GM23248 (cell line): ENCODE results near the gene ST6GALNAC3. TPM values are rescaled to one million over a fixed set of nuclear protein-coding genes. Genes with fewer than 3 reads are reported as not detected.

Experiments used
- DNase-seq: peaks from one replicate; pipeline ENCODE4 v3.0.0-alpha.2; 2015
- H2AFZ ChIP-seq: fragments of 200-600 bp; sonication (generic); 2 replicates; pipeline ENCODE4 v1.6.1; 2016; ENCODE audit warnings: antibody characterized with exemption
- H3F3A ChIP-seq: fragments of 200-600 bp; sonication (generic); 2 replicates; pipeline ENCODE4 v1.6.1; 2016; ENCODE audit warnings: mild to moderate bottlenecking, antibody characterized with exemption, mixed run types; ENCODE audit not compliant: insufficient read depth
- H3K27ac ChIP-seq: fragments of 200-600 bp; sonication (generic); 2 replicates; pipeline ENCODE4 v1.5.1; 2016; ENCODE audit warnings: mild to moderate bottlenecking
- H3K27me3 ChIP-seq: fragments of 200-600 bp; sonication (generic); replicated peaks from 2 replicates; pipeline ENCODE4 v1.6.1; 2016; ENCODE audit warnings: mild to moderate bottlenecking; ENCODE audit not compliant: insufficient read depth
- H3K36me3 ChIP-seq: fragments of 200-600 bp; sonication (generic); 2 replicates; pipeline ENCODE4 v1.6.1; 2016; ENCODE audit warnings: low read depth, mild to moderate bottlenecking
- H3K4me1 ChIP-seq: fragments of 200-600 bp; sonication (generic); 2 replicates; pipeline ENCODE4 v1.6.1; 2016; ENCODE audit warnings: mild to moderate bottlenecking; ENCODE audit not compliant: insufficient read depth
- H3K4me2 ChIP-seq: fragments of 200-600 bp; sonication (generic); one replicate; pipeline ENCODE4 v1.6.1; 2016; ENCODE audit warnings: mild to moderate bottlenecking; ENCODE audit not compliant: unreplicated experiment
- H3K4me3 ChIP-seq: fragments of 200-600 bp; sonication (generic); 2 replicates; pipeline ENCODE4 v1.5.1; 2016; ENCODE audit warnings: mild to moderate bottlenecking
- H3K79me2 ChIP-seq: fragments of 200-600 bp; sonication (generic); 2 replicates; pipeline ENCODE4 v1.6.1; 2016; ENCODE audit warnings: mild to moderate bottlenecking; ENCODE audit not compliant: insufficient read depth
- H3K9ac ChIP-seq: fragments of 200-600 bp; sonication (generic); 2 replicates; pipeline ENCODE4 v1.6.1; 2016; ENCODE audit warnings: mild to moderate bottlenecking
- H3K9me2 ChIP-seq: fragments of 200-600 bp; sonication (generic); 2 replicates; pipeline ENCODE4 v1.6.1; 2016; ENCODE audit warnings: mixed run types, mild to moderate bottlenecking, moderate library complexity; ENCODE audit not compliant: insufficient read depth
- H3K9me3 ChIP-seq: fragments of 200-600 bp; sonication (generic); one replicate; pipeline ENCODE4 v1.6.1; 2017; ENCODE audit warnings: low read depth
- H4K20me1 ChIP-seq: fragments of 200-600 bp; sonication (generic); 2 replicates; pipeline ENCODE4 v1.6.0; 2016; ENCODE audit not compliant: insufficient read depth
- EZH2 ChIP-seq: fragments of 200-600 bp; sonication (generic); IDR thresholded peaks from 2 replicates; pipeline ENCODE4 v1.6.1; 2018; ENCODE audit warnings: antibody characterized with exemption, mild to moderate bottlenecking; ENCODE audit not compliant: insufficient read depth, poor library complexity, severe bottlenecking
- EZH2phosphoT487 ChIP-seq: fragments of 200-600 bp; sonication (generic); IDR thresholded peaks from 2 replicates; pipeline ENCODE4 v1.6.1; 2018; ENCODE audit warnings: antibody characterized with exemption, moderate library complexity, mild to moderate bottlenecking, low read depth; ENCODE audit not compliant: insufficient read depth
- WGBS, 2 experiments: methylation state at CpG; one replicate each; pipeline ENCODE4 v1.1.6; 2015 to 2017; ENCODE audit warnings: low lambda C conversion rate in 2 of 2, low coverage in 1 of 2; ENCODE audit errors: missing lambda C conversion rate in 2 of 2; 5-methylcytosine and 5-hydroxymethylcytosine counted together
- in situ Hi-C: fragments of 300-500 bp; cut with MboI; formaldehyde crosslinking; loops from 2 replicates; pipeline ENCODE4 v1.15.0; 2020
- polyA plus RNA-seq: library from polyadenylated mRNA; unstranded; fragments of >200 nt; fragmentation: Nextera tagmentation; extraction: Ambion mirVana; gene quantifications from 2 replicates; pipeline ENCODE4 v1.2.1, GENCODE V29; 2016
- total RNA-seq: library from RNA; depleted of rRNA; stranded (reverse); fragments of >200 nt; shearing (Covaris generic); gene quantifications from 2 replicates; pipeline ENCODE4 v1.2.3, GENCODE V29; 2014

Gene ST6GALNAC3
- total and polyA plus RNA-seq, 2 experiments from 2014 or later, result not detected

DNA sequence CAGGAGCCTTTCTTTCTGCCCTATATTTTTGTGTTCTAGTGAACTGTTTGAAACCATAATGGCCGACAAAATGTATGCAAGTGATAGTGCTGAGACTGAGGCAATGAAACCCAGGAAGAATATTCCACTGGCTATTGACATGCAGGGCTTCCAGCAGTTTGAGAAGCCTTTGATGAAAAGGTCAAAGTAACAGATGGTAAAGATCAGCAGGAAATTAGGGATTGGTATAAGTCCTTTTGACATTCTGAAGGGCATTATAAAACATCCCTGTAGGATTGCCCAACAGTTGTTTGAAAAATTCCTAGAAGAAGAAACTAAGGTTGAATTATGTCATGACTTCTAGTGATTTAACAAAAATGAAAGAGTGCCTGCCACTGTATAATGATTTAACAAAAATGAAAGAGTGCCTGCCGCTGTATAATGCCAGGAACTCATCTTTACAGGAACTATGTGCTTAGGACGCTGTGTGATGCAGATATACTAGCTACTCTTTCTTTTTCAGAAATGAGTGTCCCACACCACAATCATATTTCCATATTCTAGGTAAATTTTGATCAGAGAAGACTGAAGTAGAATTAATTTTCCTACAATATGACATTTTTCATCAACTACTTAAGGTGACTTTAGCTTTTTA, 508.8 kb downstream of the ST6GALNAC3 start:
- Histone ChIP-seq H3F3A (no peaks in the 10 kb centered on the region), H4K20me1 (no peaks in the 10 kb centered on the region), H3K4me1 (no peaks in the 10 kb centered on the region), H3K9ac (no peak overlapping the region), H3K36me3 (no peaks in the 10 kb centered on the region), H3K9me3 (no peaks in the 10 kb centered on the region), H3K9me2 (no peaks in the 10 kb centered on the region), H3K27me3 (no peaks in the 10 kb centered on the region), H2AFZ (no peak overlapping the region), H3K79me2 (no peaks in the 10 kb centered on the region), H3K27ac (no peak overlapping the region), H3K4me2 (no peak overlapping the region), H3K4me3 (no peak overlapping the region)
- no peak for DNase-seq
- no peak for TF ChIP-seq EZH2phosphoT487
- TF ChIP-seq EZH2, result no peak
- in situ Hi-C loops, result no loop called here
- WGBS, 2 experiments, result 65 to 66% methylated on average over 3 of the region's 3 CpGs

DNA sequence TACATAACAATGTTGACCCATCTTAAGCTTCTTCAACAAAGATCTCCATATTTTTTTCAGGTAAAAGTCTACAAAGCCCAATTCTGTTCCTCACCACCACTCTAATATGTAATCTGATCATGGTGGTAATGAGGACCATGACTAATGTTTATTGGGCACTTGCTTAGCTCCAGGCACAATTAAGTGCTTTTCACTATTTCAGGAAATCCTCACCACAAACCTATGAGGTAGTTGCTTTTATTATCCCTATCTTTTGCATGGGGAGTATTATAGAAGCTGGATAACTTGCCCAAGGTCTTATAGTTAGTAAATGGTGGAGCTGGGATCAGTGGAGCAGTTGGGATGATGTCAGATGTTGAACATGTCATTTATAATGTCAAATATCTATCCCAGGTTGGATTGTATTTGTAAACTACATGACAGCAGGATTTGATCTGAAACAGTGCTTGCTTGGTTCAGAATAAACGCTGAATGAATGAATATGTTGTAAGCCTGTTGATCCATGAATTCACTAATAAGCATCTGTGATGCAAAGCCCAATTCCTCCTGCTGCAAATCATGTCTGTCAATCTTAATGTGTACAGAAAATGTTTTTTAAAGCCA, 509.4 kb downstream of the ST6GALNAC3 start:
- whole genome bisulfite sequencing, 2 experiments, result 26 to 38% methylated on average over 1 of the region's 1 CpG
- H3K36me3 ChIP-seq, result no peaks in the 10 kb centered on the region

DNA sequence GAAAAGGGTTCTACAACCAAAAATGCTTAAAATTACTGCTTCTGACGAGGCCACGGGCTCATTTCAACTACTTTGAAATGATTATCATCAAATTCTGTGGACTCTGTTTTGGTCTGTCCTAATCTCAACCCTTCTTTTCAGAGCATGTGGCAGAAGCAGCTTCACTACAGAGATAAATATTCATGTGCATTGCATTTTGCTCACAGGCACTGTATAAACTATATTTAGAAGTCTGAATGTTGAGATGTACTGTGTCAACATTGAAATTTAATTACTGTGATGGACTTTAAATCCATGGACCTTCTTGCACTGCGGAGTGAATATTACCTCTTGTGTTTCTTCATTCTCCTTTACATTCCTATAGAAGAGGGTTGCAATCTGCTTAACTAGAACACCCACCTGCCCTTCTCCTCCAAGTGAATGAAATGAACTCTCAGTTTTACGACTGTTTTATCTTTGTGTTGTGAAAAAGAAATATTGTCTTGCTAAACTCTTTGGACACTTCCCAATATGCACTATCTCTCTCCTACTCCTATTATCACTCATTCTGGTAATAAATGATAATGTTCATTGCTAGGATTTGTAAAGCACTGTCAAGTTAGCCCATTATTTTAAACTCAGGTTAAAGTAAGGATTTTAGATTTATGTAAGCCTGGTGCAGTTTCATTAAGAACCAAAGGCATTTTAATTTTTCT, 511.6 kb downstream of the ST6GALNAC3 start:
- no peak for TF ChIP-seq EZH2
- no peak for TF ChIP-seq EZH2phosphoT487
- H3K27ac ChIP-seq, result no peak overlapping the region
- WGBS, 2 experiments, result 50% methylated on average over 4 of the region's 4 CpGs
- H3K4me2 ChIP-seq, result no peak overlapping the region
- no peaks in the 10 kb centered on the region; the same call in 1 of the 2 replicates for H3K27me3 ChIP-seq
- no peaks in the 10 kb centered on the region for H3K9me2 ChIP-seq
- H3F3A ChIP-seq, result no peaks in the 10 kb centered on the region
- H3K9me3 ChIP-seq, result no peaks in the 10 kb centered on the region
- H3K4me1 ChIP-seq, result no peaks in the 10 kb centered on the region
- in situ Hi-C loops, result no loop called here
- H3K36me3 ChIP-seq, result no peaks in the 10 kb centered on the region
- H3K79me2 ChIP-seq, result no peaks in the 10 kb centered on the region
- H3K9ac ChIP-seq, result no peak overlapping the region
- no peak overlapping the region for H3K4me3 ChIP-seq
- no peak for DNase-seq
- H2AFZ ChIP-seq, result no peak overlapping the region
- no peaks in the 10 kb centered on the region for H4K20me1 ChIP-seq

More for the DNA sequence above, 509.4 kb downstream of the ST6GALNAC3 start:
- Histone ChIP-seq H3K4me3 (no peak overlapping the region), H3K4me1 (no peaks in the 10 kb centered on the region), H3K27me3 (no peaks in the 10 kb centered on the region), H2AFZ (no peak overlapping the region), H3K9me3 (no peaks in the 10 kb centered on the region), H3K4me2 (no peak overlapping the region), H3K27ac (no peak overlapping the region), H3K79me2 (no peaks in the 10 kb centered on the region), H3F3A (no peaks in the 10 kb centered on the region), H3K9ac (no peak overlapping the region), H3K9me2 (no peaks in the 10 kb centered on the region), H4K20me1 (no peaks in the 10 kb centered on the region)
- no peak for DNase-seq
- in situ Hi-C loops, result no loop called here
- TF ChIP-seq EZH2, result no peak
- no peak for TF ChIP-seq EZH2phosphoT487

DNA sequence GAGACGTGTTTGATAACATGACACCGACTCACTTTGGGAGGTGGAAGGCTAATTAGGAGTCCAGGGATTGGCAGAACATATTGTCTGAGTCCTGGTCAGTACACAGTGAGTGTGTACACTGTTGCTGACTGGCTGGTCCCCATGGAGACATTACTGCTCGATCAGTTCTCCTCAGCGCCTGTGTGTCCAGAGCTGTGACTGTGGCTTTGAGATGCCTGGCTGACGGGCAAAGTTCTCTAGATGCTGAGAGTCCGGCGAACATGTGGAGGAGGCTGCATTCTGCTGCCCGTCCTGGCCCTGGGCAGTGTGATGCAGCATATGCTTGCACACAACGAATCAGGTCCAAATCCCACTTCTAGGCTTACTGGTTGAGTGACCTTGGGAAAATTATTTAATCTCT, 512.7 kb downstream of the ST6GALNAC3 start:
- Histone ChIP-seq H3K4me2 (no peak overlapping the region), H3K4me1 (no peaks in the 10 kb centered on the region), H3F3A (no peaks in the 10 kb centered on the region), H4K20me1 (no peaks in the 10 kb centered on the region), H3K9me2 (no peaks in the 10 kb centered on the region), H3K9me3 (no peaks in the 10 kb centered on the region), H3K27me3 (no peaks in the 10 kb centered on the region; the same call in 1 of the 2 replicates), H3K27ac (no peak overlapping the region), H3K4me3 (no peak overlapping the region), H2AFZ (no peak overlapping the region), H3K9ac (no peak overlapping the region), H3K79me2 (no peaks in the 10 kb centered on the region), H3K36me3 (no peaks in the 10 kb centered on the region)
- in situ Hi-C loops, result no loop called here
- no peak for DNase-seq
- 68 to 71% methylated on average over 9 of the region's 9 CpGs for whole genome bisulfite sequencing, 2 experiments
- no peak for TF ChIP-seq EZH2
- TF ChIP-seq EZH2phosphoT487, result no peak
